Right lobe of liver (tissue), 4 donors: ENCODE results near the gene GRM7.

Experiments
- POLR2A ChIP-seq: fragments of 450-650 bp; IDR thresholded peaks from one replicate; pipeline ENCODE4 v1.6.1; 2017; ENCODE audit warnings: antibody characterized with exemption, mild to moderate bottlenecking
- TF ChIP-seq, protein P1 (sequence below), 4 donors: fragments of 200-600 bp in 3 of 4; fragments of 450-650 bp in 1 of 4; IDR thresholded peaks; one replicate each; pipeline versions ENCODE4 v1.5.1 to v1.8.0; 2016 to 2022; ENCODE audit warnings: antibody characterized with exemption in 4 of 4, mild to moderate bottlenecking in 2 of 4
- donor health status: DM: no; HTN: no; CAD: no.
- donor health status: DM: no; HTN: no; CAD: no.
- donor health status: DM: no; HTN: yes; CAD: no.

DNA sequence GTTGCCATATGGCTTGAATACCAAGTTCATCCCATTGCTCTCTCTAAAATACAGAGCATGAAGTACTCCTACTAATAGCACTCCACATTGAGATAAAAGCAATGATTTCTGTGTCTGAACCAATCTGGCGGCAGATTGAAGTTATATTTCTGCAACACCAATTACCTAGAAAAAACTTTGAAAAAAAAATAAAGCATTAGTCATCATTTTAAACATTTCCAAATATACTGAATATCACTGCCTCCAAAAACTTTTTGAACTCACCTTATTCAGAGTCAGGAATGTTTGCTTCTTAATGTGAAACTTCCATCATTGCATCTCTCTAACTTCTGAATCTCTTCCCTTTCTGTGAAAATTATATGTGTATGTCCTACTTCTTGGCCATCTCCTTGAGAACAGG lies 540.5 kb downstream of the GRM7 start:
- TF ChIP-seq, protein P1, sequence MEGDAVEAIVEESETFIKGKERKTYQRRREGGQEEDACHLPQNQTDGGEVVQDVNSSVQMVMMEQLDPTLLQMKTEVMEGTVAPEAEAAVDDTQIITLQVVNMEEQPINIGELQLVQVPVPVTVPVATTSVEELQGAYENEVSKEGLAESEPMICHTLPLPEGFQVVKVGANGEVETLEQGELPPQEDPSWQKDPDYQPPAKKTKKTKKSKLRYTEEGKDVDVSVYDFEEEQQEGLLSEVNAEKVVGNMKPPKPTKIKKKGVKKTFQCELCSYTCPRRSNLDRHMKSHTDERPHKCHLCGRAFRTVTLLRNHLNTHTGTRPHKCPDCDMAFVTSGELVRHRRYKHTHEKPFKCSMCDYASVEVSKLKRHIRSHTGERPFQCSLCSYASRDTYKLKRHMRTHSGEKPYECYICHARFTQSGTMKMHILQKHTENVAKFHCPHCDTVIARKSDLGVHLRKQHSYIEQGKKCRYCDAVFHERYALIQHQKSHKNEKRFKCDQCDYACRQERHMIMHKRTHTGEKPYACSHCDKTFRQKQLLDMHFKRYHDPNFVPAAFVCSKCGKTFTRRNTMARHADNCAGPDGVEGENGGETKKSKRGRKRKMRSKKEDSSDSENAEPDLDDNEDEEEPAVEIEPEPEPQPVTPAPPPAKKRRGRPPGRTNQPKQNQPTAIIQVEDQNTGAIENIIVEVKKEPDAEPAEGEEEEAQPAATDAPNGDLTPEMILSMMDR (IDR thresholded peaks at IDR 0.05): no peak
- TF ChIP-seq POLR2A: no peak
